SK-N-SH (cell line): ENCODE results near the gene PTGIR.

Source experiments
- CHD2 ChIP-seq: fragments of 150-350 bp; IDR thresholded peaks from 2 replicates; pipeline ENCODE4 v1.6.1; 2018; ENCODE audit warnings: low read length; ENCODE audit not compliant: partially characterized antibody
- CTCF ChIP-seq: fragments of 200-600 bp; sonication (generic); IDR thresholded peaks from 2 replicates; pipeline ENCODE4 v1.6.1; 2017; ENCODE audit warnings: antibody characterized with exemption, mild to moderate bottlenecking, moderate library complexity
- GABPA ChIP-seq: IDR thresholded peaks from 2 replicates; pipeline ENCODE4 v1.4.0; 2012; ENCODE audit warnings: low read depth, mild to moderate bottlenecking
- IRF3 ChIP-seq: fragments of 150-350 bp; IDR thresholded peaks from 2 replicates; pipeline ENCODE4 v1.6.1; 2016; ENCODE audit warnings: mild to moderate bottlenecking, low read depth, low read length
- POLR2AphosphoS5 ChIP-seq: IDR thresholded peaks from 2 replicates; pipeline ENCODE4 v1.6.1; 2012; ENCODE audit warnings: low read depth, low read length
- RAD21 ChIP-seq: IDR thresholded peaks from 2 replicates; pipeline ENCODE4 v1.6.1; 2012; ENCODE audit warnings: mild to moderate bottlenecking, low read length
- RCOR1 ChIP-seq: fragments of 150-350 bp; IDR thresholded peaks from 2 replicates; pipeline ENCODE4 v1.6.1; 2017; ENCODE audit warnings: antibody characterized with exemption, low read length
- RFX5 ChIP-seq: IDR thresholded peaks from 2 replicates; pipeline ENCODE4 v1.6.1; 2012; ENCODE audit warnings: mild to moderate bottlenecking, improper control_type of control experiment, low read length
- TAF1 ChIP-seq: IDR thresholded peaks from 2 replicates; pipeline ENCODE4 v1.6.1; 2012; ENCODE audit warnings: low read depth, mild to moderate bottlenecking, low read length, moderate library complexity, borderline replicate concordance
- USF2 ChIP-seq: fragments of 150-350 bp; IDR thresholded peaks from 2 replicates; pipeline ENCODE4 v1.6.1; 2017; ENCODE audit warnings: antibody characterized with exemption, low read length, low read depth, borderline replicate concordance
- YY1 ChIP-seq: IDR thresholded peaks from 2 replicates; pipeline ENCODE4 v1.4.0; 2012; ENCODE audit warnings: low read depth, mild to moderate bottlenecking

GRCh38 chr19:46586294-46586693, 38.6 kb downstream of the PTGIR start:
- no peak for TF ChIP-seq YY1
- TF ChIP-seq USF2, result no peak
- TF ChIP-seq CTCF, result no peak
- TF ChIP-seq POLR2AphosphoS5, result no peak
- TF ChIP-seq TAF1, result no peak
- TF ChIP-seq RFX5, result no peak
- no peak for TF ChIP-seq RCOR1
- no peak for TF ChIP-seq IRF3
- TF ChIP-seq RAD21, result no peak
- TF ChIP-seq CHD2, result no peak
- TF ChIP-seq GABPA, result no peak
